ES-I3 (cell line): ENCODE results near the gene LCE2D.

Experiments used
- H3K36me3 ChIP-seq: 2 replicates; pipeline ENCODE4 v1.6.1; 2013; ENCODE audit warnings: mild to moderate bottlenecking, low read length, control low read depth, moderate library complexity; ENCODE audit not compliant: insufficient read depth
- H3K4me1 ChIP-seq: 2 replicates; pipeline ENCODE4 v1.6.1; 2013; ENCODE audit warnings: mild to moderate bottlenecking, control low read depth, low read length; ENCODE audit not compliant: insufficient read depth
- H3K9ac ChIP-seq: 2 replicates; pipeline ENCODE4 v1.6.1; 2013; ENCODE audit warnings: low read depth, mild to moderate bottlenecking, low read length, moderate library complexity
- H3K9me3 ChIP-seq: 2 replicates; pipeline ENCODE4 v1.6.1; 2013; ENCODE audit warnings: mild to moderate bottlenecking, low read length, moderate library complexity; ENCODE audit not compliant: control insufficient read depth, insufficient read depth

The LCE2D gene, protein sequence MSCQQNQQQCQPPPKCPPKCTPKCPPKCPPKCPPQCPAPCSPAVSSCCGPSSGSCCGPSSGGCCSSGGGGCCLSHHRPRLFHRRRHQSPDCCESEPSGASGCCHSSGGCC

DNA sequence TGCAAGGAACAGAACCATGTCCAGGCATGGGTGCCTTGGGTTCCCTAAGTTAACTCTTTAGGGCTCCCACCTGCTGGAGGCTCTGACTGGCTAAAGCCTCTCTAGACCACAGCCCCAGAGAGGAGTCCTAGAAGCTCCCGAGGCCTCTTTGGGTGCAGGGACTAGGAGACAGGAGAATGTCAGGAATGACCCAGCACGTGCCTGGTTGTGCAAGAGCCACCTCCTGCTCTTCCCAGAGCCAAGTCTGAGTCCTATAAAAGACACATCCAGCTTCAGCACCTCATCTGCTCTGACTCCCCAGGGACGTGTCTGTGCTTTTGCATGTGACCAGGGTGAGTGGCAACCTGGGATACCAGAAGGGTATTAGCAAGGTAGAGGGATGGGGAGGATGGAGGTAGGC, at the start of gene LCE2D:
TSS of gene LCE2D (plus strand) at position 283 of the 400 bp plus-strand sequence. CDS start 726 bp downstream, outside the sequence.
- Histone ChIP-seq H3K4me1 (no peaks in the 10 kb centered on the region), H3K9ac (no peak within 1 kb of the TSS), H3K36me3 (no peaks in the 10 kb centered on the region), H3K9me3 (no peaks in the 10 kb centered on the region)

DNA sequence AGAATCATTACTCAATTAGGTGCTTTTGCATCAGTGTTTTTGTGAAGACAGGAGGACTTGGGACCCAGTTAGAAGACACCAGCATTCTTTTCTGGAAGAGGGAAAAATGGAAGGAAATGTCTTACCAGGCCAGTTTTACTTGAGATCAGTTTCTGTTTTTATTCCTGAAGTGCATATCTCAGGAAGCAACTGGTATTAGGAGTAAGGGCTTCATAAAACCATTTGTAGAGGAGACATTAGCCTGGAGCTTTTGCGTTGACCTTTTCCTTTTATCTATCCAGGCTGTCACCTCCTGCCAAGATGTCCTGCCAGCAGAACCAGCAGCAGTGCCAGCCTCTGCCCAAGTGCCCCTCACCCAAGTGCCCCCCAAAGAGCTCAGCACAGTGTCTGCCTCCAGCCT, 49.7 kb upstream of the LCE2D start, which contains the start of gene LCE3B:
TSS of gene LCE3B (plus strand) at position 301 of the 400 bp plus-strand sequence. CDS start at position 301, 0 bp downstream.
- no peaks in the 10 kb centered on the region for H3K4me1 ChIP-seq
- no peak within 1 kb of the TSS for H3K9ac ChIP-seq
- H3K36me3 ChIP-seq = no peaks in the 10 kb centered on the region
- 0 out of 2 replicates have a peak, but pooled peaks cover under 1% of the 10 kb centered on the region for H3K9me3 ChIP-seq

DNA sequence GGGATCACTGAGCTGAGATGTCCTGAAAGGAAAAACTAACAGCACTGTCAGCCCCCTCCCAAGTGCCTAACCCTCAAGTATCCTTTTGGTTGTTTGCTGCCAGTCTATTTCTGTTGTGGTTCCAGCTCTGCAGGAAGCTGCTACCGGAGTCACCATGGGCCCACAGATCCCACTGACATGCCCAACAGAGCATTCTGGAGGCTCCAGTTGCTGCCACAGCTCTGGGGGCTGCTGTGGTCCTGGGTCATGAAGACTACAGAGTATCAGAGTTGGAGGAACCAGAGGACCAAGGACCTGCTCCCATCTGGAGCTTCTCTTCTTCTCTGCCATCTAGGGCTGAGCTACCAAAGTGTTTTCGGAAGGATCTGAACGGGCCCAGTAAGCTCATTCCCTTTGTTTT, 41.2 kb upstream of the LCE2D start:
- Histone ChIP-seq H3K36me3 (no peaks in the 10 kb centered on the region), H3K9ac (no peak overlapping the region), H3K9me3 (peaks cover 7% of the 10 kb centered on the region), H3K4me1 (peaks cover 5% of the 10 kb centered on the region; the same call in 1 of the 2 replicates)

DNA sequence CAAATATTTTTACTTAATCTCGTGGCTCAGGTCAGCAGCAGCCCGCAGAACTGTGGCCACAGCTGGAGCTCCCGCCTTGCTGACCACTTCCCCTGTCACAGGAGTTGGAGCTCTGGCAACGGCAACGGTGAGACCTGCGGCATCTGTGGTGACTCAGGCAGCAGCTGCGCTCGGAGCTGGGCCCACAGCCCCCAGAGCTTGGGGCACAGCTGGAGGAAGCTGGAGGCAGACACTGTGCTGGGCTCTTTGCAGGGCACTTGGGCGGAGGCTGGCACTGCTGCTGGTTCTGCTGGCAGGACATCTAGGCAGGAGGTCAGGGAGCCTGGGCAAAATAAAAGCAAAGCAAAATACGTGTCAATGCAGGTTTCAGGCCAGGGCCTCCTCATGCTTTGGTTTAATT, 40.4 kb upstream of the LCE2D start, which contains the start of gene LCE3A:
TSS of gene LCE3A (minus strand) at position 301 of the 400 bp plus-strand sequence. CDS start at position 301, 0 bp downstream.
- peaks cover 5% of the 10 kb centered on the region; the same call in 1 of the 2 replicates for H3K4me1 ChIP-seq
- peaks cover 7% of the 10 kb centered on the region for H3K9me3 ChIP-seq
- peak within 1 kb of the TSS; percentile 17; the same call in 1 of the 2 replicates for H3K9ac ChIP-seq
- no peaks in the 10 kb centered on the region for H3K36me3 ChIP-seq

DNA sequence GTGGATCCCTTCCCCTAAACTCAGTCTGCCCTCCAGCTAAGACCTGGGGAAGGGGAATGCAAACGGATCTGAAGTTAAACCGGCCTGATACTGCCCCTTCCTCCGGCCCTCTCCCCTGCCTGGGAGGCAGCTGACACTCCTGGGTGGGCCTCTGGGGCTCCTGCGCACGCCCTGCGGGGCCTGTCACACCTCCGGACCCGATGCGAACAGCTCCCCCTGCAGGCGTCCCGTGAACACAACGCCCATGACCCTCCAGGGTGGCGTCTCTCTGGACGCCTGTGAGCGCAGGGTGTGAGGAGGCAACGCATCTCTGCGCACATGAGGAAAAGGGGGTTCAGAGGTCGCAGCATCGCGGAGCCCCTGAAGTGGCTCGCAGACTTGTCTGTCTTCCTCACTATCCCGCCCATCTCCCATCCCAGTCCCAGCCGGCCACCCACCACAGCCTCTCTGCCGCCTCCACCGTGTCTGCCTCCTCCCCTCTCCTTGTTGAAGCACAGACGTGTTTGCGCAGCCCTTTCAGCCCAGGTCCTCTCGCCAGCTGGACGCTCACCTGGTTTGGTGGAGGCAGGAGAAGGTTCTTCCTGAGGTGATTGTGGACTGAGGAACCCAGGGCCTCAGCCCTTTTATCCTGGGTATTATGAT, 39.9 kb upstream of the LCE2D start:
- H3K4me1 ChIP-seq = peaks cover 5% of the 10 kb centered on the region; the same call in 1 of the 2 replicates
- H3K9me3 ChIP-seq = peaks cover 7% of the 10 kb centered on the region
- no peaks in the 10 kb centered on the region for H3K36me3 ChIP-seq
- H3K9ac ChIP-seq = peak overlapping the region; percentile 17; the same call in 1 of the 2 replicates

DNA sequence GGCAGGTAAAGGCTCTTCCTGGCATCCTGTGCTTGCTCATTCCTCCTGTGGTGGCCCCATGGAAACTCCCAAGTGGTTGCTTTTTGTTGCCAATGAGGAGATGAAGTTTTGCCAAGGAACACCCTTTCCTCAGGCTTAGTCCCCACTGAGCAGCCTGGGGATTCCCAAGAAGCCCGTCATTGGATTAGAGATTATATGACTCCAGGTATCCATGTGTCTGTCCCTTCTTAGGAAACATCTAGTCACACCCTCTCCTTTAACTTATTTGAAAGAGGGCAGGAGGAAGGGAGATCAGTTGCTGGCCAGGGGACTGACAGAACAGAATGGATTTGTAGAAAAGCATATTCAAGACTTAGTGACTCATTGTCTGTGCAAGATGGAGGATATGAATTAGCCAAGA, 36.4 kb upstream of the LCE2D start:
- H3K4me1 ChIP-seq = peaks cover 5% of the 10 kb centered on the region; the same call in 1 of the 2 replicates
- H3K9me3 ChIP-seq = no peaks in the 10 kb centered on the region; the same call in 1 of the 2 replicates
- H3K36me3 ChIP-seq = no peaks in the 10 kb centered on the region
- no peak overlapping the region for H3K9ac ChIP-seq

DNA sequence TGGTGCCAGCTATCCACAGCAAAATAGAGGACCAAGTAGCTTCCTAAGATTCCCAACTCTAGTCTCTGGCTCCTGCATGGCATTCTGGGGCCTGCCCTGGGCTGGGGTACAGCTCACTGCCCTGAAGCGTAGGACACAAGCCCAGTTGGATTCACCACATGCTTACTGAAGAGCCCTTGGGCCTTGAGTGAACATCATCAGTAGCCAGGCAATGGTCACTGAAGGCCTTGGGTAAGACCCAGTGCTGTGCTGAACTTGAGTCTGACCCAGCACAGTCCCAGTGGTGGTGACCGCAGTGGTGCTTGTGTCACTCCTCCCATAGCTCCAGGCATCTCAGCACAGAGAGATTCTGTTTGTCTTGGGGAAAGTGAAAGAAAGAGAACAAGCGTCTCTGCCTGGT, 32.6 kb upstream of the LCE2D start:
- Histone ChIP-seq H3K4me1 (no peaks in the 10 kb centered on the region), H3K9ac (no peak overlapping the region), H3K9me3 (no peaks in the 10 kb centered on the region; the same call in 1 of the 2 replicates), H3K36me3 (no peaks in the 10 kb centered on the region)

DNA sequence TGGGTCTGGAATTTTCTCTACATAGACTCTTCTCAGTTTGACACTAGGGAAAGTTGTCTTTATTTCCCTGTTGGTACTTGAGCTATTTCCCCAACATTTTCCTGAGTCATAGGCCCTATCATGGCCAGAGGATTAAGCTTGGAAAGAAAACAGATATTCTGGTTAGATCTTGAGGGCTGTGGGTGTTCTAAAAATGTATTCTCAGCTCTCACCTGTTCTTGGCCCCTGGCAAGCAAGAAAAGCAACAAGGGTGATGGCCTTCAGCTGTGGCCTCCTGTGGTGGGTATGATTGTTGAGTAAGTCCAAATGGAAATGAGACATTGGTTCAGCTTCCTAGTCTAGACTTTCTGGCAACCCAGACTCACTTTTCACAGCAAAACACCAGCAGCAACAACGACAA, 22.8 kb upstream of the LCE2D start:
- no peaks in the 10 kb centered on the region for H3K36me3 ChIP-seq
- H3K9me3 ChIP-seq = no peaks in the 10 kb centered on the region

DNA sequence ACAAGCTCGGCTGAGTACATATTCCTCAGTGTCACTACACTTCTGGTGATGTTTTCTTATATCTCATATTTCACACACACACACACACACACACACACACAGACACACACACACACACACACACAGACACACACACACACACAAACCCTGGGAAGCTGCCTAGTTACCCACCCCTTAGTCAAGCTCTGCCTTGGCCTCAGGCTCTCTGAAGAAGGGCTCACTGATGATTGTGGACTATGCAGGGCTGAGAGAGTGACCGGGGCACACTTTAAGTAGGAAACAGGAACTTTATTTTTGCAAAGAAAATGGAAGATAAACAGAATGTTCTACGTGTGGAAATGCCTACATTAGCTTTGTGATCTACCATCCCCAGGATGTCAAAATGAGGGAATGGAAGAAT, 19.2 kb upstream of the LCE2D start:
- H3K9me3 ChIP-seq = no peaks in the 10 kb centered on the region
- H3K4me1 ChIP-seq = no peaks in the 10 kb centered on the region
- H3K9ac ChIP-seq = no peak overlapping the region
- no peaks in the 10 kb centered on the region for H3K36me3 ChIP-seq

More for the DNA sequence above, 22.8 kb upstream of the LCE2D start:
- Histone ChIP-seq H3K9ac (no peak overlapping the region; the same call in 1 of the 2 replicates), H3K4me1 (no peaks in the 10 kb centered on the region)

DNA sequence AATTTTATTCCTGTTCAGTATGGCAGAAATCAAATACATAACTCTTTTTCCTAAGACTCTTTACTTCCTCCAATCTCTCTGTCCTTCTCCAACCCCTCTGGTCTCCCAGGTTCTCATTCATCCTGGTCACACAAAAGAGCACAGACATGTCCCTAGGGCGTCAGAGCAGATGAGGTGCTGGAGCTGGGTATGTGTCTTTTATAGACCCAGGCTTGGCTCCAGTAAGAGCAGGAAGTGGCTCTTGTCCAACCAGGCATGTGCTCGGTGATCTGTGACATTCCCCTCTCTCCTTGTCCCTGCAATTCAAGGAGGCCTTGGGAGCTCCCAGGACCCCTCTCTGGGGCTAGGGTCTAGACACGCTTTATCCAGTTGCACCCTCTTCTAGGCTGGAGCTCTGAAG, 18.0 kb upstream of the LCE2D start:
- no peak overlapping the region for H3K9ac ChIP-seq
- H3K9me3 ChIP-seq = no peaks in the 10 kb centered on the region
- H3K4me1 ChIP-seq = no peaks in the 10 kb centered on the region
- no peaks in the 10 kb centered on the region for H3K36me3 ChIP-seq

DNA sequence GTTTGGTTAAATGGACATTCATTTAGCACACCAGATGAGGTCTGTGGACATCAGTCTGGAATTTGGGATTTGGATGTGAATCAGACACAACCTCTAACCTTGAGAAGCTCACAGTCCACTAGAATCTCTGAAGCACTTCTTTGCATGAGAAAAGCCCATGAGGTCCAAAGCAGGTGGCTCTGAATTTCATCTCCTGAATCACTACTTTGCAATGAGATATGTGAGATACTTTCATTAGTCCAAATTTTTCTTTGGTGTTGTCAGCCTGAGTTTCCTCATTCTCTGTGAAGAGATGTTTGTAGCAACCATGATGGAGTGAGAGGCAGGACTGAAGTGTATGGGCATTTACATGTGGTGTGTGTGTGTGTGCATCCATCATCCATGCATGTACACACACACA, 16.5 kb upstream of the LCE2D start:
- Histone ChIP-seq H3K9me3 (no peaks in the 10 kb centered on the region), H3K4me1 (no peaks in the 10 kb centered on the region), H3K9ac (no peak overlapping the region), H3K36me3 (no peaks in the 10 kb centered on the region)

DNA sequence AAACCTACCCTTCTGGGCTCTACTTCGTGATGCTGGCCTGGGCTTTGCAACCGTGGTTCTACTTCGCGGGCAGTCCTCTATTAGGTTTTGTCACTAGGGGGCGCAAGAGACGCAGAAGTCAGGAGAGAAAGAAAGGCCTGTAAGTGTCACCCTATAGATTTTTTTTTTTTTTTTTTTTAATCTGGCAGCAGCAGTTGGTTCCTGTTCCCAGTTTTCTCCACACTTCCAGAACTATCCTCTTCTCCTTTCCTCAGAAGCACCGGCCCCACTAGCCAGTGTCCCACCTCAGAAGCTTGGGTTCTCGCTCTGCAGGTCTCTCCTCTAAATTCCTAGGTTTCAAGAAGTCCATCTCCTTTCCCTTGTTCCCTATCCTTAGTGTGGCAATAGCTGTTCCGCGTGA, 9.1 kb upstream of the LCE2D start:
- no peaks in the 10 kb centered on the region for H3K36me3 ChIP-seq
- H3K4me1 ChIP-seq = no peaks in the 10 kb centered on the region
- no peak overlapping the region for H3K9ac ChIP-seq
- H3K9me3 ChIP-seq = no peaks in the 10 kb centered on the region

DNA sequence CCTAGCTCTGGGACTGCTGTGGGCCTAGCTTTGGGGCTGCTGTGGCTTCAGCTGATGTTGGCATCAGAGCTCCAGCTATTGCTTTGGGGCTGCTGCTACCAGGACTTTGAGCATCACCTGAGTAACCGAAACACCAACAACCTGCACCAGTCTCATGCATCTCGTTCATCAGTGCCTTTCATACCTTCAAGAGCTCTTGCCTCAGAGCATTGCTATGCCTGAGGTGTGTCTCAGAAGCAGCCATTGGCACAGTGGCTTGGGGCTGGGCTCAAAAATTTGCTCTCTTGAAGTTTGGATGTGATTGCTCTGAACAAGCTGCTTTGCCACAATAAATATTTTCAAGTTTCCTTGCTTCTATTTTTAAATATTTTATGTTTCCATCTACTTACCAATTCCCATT, 6.7 kb upstream of the LCE2D start:
- no peaks in the 10 kb centered on the region for H3K36me3 ChIP-seq
- no peaks in the 10 kb centered on the region for H3K4me1 ChIP-seq
- H3K9me3 ChIP-seq = no peaks in the 10 kb centered on the region
- no peak overlapping the region for H3K9ac ChIP-seq

DNA sequence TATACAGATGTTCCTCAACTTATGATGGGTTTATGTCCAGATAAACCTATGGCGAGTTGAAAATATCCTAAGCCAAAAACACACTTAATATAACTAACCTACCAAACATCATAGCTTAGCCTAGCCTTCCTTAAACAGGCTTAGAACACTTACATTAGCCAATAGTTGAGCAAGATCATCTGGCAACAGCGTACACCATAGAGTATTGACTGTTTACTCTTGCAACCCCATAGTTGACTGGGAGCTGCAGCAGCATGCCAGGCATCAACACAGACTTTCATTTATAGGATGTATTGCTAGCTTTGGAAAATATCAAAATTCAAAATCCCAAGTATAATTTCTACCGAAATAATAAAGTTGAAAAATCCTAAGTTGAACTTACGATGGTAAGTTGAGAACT, 5.5 kb upstream of the LCE2D start:
- Histone ChIP-seq H3K36me3 (no peaks in the 10 kb centered on the region), H3K9ac (no peak overlapping the region), H3K4me1 (no peaks in the 10 kb centered on the region), H3K9me3 (no peaks in the 10 kb centered on the region)

DNA sequence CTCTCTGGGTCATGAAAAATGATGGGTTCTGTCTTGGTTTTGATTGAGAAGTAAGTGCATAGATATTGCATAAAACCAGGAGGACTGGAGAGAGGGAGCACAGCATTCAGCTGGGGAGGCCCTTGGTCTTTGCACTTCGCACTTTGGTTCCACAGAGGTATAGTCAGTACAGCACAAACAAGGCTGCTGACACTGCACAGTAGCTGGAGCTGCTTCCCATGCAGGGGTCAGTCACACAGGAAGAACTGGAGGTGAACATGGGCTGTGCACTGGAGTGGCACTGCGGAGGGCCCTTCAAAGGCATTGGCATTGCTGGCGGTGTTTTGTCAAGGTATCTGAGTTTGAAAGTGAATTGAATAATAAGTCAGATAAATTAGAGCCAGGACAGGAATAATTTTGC, 4.5 kb upstream of the LCE2D start:
- Histone ChIP-seq H3K36me3 (no peaks in the 10 kb centered on the region), H3K9me3 (no peaks in the 10 kb centered on the region), H3K9ac (no peak overlapping the region), H3K4me1 (no peaks in the 10 kb centered on the region)
